HG02852 (cell line): ENCODE results near the gene JDP2.
A peak's percentile ranks its signal among the peaks of the same experiment; 100 is the strongest.

Source experiments
- ATAC-seq: cut with Tn5 transposase; IDR thresholded peaks from one replicate; pipeline ENCODE4 v1.9.1; 2021; ENCODE audit warnings: mild to moderate bottlenecking, moderate library complexity; ENCODE audit not compliant: unreplicated experiment

The JDP2 gene

GRCh38 chr14:75435473-75435872, 7.7 kb downstream of the JDP2 start:
- no peak for ATAC-seq

GRCh38 chr14:75437201-75438143, 9.7 kb downstream of the JDP2 start:
- no peak for ATAC-seq

- ATAC-seq, result no peak
Observed at GRCh38 chr14:75438486-75439080, 10.8 kb downstream of the JDP2 start.

GRCh38 chr14:75439989-75440388, 12.2 kb downstream of the JDP2 start:
- ATAC-seq, result peak; percentile 55

GRCh38 chr14:75440733-75441477, 13.1 kb downstream of the JDP2 start:
- no peak for ATAC-seq

GRCh38 chr14:75441728-75442127, 13.9 kb downstream of the JDP2 start:
- no peak for ATAC-seq

- no peak for ATAC-seq
Observed at GRCh38 chr14:75442166-75442565, 14.3 kb downstream of the JDP2 start.

- ATAC-seq, result no peak
Observed at GRCh38 chr14:75442642-75443041, 14.8 kb downstream of the JDP2 start.

- no peak for ATAC-seq
Observed at GRCh38 chr14:75443203-75443969, 15.6 kb downstream of the JDP2 start.

GRCh38 chr14:75445236-75445635, 17.4 kb downstream of the JDP2 start:
- ATAC-seq, result no peak

- ATAC-seq, result no peak
Observed at GRCh38 chr14:75445963-75446362, 18.1 kb downstream of the JDP2 start.

- no peak for ATAC-seq
Observed at GRCh38 chr14:75446447-75446846, 18.6 kb downstream of the JDP2 start.

- no peak for ATAC-seq
Observed at GRCh38 chr14:75448209-75448608, 20.4 kb downstream of the JDP2 start.

- ATAC-seq, result no peak
Observed at GRCh38 chr14:75449036-75449435, 21.2 kb downstream of the JDP2 start.

- no peak for ATAC-seq
Observed at GRCh38 chr14:75449696-75450095, 21.9 kb downstream of the JDP2 start.

GRCh38 chr14:75450381-75451276, 22.8 kb downstream of the JDP2 start:
- no peak for ATAC-seq

GRCh38 chr14:75452324-75452723, 24.5 kb downstream of the JDP2 start:
- no peak for ATAC-seq

GRCh38 chr14:75452900-75453816, 25.3 kb downstream of the JDP2 start:
- ATAC-seq, result no peak
